Endothelial cell of umbilical vein (primary cell): ENCODE results near the gene ANKS1B.

Source experiments
- CTCF ChIP-seq, 2 donors: IDR thresholded peaks; 1 replicate in 1 of 2; 2 replicates in 1 of 2; pipeline ENCODE4 v1.5.1; 2011; ENCODE audit warnings: low read length in 2 of 2, mild to moderate bottlenecking in 2 of 2, moderate library complexity in 2 of 2, control low read depth in 1 of 2, inconsistent platforms in 1 of 2, low read depth in 1 of 2; ENCODE audit not compliant: insufficient read depth in 1 of 2; ENCODE audit errors: extremely low read depth in 1 of 2
- EZH2 ChIP-seq: IDR thresholded peaks from 2 replicates; pipeline ENCODE4 v1.6.1; 2012; ENCODE audit warnings: borderline replicate concordance, low read depth, mild to moderate bottlenecking, moderate library complexity, low read length, inconsistent platforms; ENCODE audit not compliant: severe bottlenecking
- JUN ChIP-seq: IDR thresholded peaks from 2 replicates; pipeline ENCODE4 v1.6.1; 2011; ENCODE audit warnings: borderline replicate concordance, low read depth; ENCODE audit not compliant: insufficient read length, insufficient read depth
- MYC ChIP-seq: IDR thresholded peaks from one replicate; pipeline ENCODE4 v1.6.1; 2011; ENCODE audit warnings: mild to moderate bottlenecking, low read depth, low read length

- no peak for TF ChIP-seq MYC
- TF ChIP-seq EZH2, result no peak
- no peak for TF ChIP-seq JUN
- TF ChIP-seq CTCF (IDR thresholded peaks at IDR 0.05; ENCODE audit: extremely low read depth in 1 of 2, insufficient read depth in 1 of 2, low read depth in 1 of 2, low read length in 2 of 2), result no peak
These were observed 640.8 kb downstream of the ANKS1B start for GRCh38 chr12:99343960-99344359.
